ENCODE results near the gene TMEM233.

TMEM233 gene

GRCh38 chr12:119573086-119573485 lies 20.5 kb upstream of the TMEM233 start:
- H3K27ac ChIP-seq = no peak overlapping the region
- TF ChIP-seq, protein P1, sequence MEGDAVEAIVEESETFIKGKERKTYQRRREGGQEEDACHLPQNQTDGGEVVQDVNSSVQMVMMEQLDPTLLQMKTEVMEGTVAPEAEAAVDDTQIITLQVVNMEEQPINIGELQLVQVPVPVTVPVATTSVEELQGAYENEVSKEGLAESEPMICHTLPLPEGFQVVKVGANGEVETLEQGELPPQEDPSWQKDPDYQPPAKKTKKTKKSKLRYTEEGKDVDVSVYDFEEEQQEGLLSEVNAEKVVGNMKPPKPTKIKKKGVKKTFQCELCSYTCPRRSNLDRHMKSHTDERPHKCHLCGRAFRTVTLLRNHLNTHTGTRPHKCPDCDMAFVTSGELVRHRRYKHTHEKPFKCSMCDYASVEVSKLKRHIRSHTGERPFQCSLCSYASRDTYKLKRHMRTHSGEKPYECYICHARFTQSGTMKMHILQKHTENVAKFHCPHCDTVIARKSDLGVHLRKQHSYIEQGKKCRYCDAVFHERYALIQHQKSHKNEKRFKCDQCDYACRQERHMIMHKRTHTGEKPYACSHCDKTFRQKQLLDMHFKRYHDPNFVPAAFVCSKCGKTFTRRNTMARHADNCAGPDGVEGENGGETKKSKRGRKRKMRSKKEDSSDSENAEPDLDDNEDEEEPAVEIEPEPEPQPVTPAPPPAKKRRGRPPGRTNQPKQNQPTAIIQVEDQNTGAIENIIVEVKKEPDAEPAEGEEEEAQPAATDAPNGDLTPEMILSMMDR (conservative IDR thresholded peaks at IDR 0.05) = no peak
- TF ChIP-seq ZFX (IDR thresholded peaks at IDR 0.05) = no peak

- H3K27ac ChIP-seq = no peak overlapping the region
- no peak for TF ChIP-seq ZFX (IDR thresholded peaks at IDR 0.05)
- TF ChIP-seq, protein P1 (conservative IDR thresholded peaks at IDR 0.05) = no peak
Observed at GRCh38 chr12:119574255-119574654, 19.3 kb upstream of the TMEM233 start.

DNA sequence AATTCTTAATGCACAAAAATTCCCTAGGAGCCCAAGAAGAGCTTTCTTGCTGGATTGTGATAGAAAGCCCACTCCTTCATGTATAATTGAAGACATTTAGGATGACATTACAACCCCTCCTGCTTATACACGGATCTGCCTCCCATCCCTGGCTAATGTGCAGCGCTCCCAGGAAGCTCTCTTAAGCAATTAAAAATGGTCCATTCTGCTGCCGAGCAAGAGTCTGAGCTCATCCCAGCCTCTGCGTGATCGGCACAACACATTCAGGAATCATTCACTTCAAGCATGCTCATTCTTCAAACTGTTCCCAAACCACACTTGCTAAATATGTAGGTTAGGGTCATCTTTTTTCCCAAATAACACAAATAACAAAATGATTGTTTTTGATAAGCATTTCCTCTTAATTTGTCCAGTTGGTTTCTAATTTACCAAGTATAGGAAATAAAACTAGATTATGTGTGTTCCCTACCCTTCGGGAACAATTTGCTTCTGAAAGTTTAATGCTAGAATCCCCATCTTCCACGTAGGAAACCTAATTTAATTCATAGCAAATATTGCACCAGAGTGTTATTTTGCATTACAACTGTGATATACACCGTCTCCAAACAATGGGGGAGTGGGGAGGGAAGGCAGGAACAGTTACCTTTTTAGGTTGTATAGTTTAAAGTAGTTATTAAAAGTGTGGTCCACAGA lies 17.3 kb upstream of the TMEM233 start:
- no peak for TF ChIP-seq ZFX (IDR thresholded peaks at IDR 0.05)
- TF ChIP-seq, protein P1 (conservative IDR thresholded peaks at IDR 0.05) = no peak
- H3K27ac ChIP-seq = no peak overlapping the region

DNA sequence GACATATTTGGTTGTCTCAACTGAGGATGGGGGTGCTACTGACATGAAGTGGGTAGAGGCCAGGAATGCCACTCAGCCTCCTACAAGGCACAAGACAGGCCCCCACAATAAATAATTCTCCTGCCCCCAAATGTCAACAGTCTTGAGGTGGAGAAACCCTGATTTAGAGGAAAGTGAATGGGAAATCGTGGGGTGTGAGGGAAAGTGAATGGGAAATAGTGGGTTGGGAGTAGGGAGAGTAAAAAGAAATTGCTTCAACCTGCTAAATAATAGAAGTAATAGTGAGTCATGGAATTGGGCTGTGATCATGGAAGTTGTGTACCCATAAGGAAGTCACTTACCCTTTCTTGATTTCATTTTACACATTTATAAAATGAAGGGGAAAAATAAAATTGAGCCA lies 16.7 kb upstream of the TMEM233 start:
- TF ChIP-seq, protein P1 (conservative IDR thresholded peaks at IDR 0.05) = no peak
- TF ChIP-seq ZFX (IDR thresholded peaks at IDR 0.05) = no peak
- H3K27ac ChIP-seq = no peak overlapping the region

GRCh38 chr12:119578112-119578511 lies 15.5 kb upstream of the TMEM233 start:
- no peak overlapping the region for H3K27ac ChIP-seq
- no peak for TF ChIP-seq ZFX (IDR thresholded peaks at IDR 0.05)
- TF ChIP-seq, protein P1 (conservative IDR thresholded peaks at IDR 0.05) = no peak

DNA sequence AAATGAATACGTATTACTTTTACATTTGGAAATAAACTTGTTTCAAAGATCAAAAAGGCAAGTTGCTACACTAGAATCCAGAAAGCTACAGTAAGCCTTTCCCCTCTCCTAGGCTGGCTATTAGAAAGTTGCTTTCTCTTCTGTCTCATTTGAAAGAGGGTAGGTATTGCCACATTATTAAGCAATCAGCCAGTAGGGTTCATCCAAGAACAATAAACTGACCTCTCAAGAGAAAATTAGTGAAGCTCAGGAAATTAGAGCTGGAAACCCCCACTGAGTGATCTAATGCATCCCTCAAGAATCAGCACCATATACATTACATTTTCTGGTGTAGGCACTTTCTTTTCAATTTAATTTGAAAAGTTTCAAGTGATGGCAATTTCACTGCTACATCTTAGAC lies 4.5 kb upstream of the TMEM233 start:
- no peak overlapping the region for H3K27ac ChIP-seq
- TF ChIP-seq, protein P1 (conservative IDR thresholded peaks at IDR 0.05) = no peak
- TF ChIP-seq ZFX (IDR thresholded peaks at IDR 0.05) = no peak

GRCh38 chr12:119589634-119590033 lies 3.9 kb upstream of the TMEM233 start:
- TF ChIP-seq, protein P1 (conservative IDR thresholded peaks at IDR 0.05) = no peak
- TF ChIP-seq ZFX (IDR thresholded peaks at IDR 0.05) = no peak

More at GRCh38 chr12:119589634-119590033, 3.9 kb upstream of the TMEM233 start:
- no peak overlapping the region for H3K27ac ChIP-seq
